Islet precursor cell (in vitro differentiated cells): Measurements from ENCODE around the gene OR13J1.
"Not testable (repeated sequence)": the region's sequence is repeated elsewhere in the genome, so short reads cannot be mapped to it uniquely, and the experiment has no call there.

ENCODE experiments used
- DNase-seq: peaks from one replicate; pipeline ENCODE4 v3.0.0-alpha.2; 2018

OR13J1 gene, protein sequence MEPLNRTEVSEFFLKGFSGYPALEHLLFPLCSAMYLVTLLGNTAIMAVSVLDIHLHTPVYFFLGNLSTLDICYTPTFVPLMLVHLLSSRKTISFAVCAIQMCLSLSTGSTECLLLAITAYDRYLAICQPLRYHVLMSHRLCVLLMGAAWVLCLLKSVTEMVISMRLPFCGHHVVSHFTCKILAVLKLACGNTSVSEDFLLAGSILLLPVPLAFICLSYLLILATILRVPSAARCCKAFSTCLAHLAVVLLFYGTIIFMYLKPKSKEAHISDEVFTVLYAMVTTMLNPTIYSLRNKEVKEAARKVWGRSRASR

GRCh38 chr9:35870351-35870923 lies at the start of gene OR13J1:
Gene OR13J1, minus strand, starts transcription at chr9:35870401. Its CDS starts 0 bp downstream, at chr9:35870401.
- no peak for DNase-seq

- no peak for DNase-seq
Measured at GRCh38 chr9:35919212-35920008, 49.2 kb upstream of the OR13J1 start.

- no peak for DNase-seq
Measured at GRCh38 chr9:35918780-35919179, 48.6 kb upstream of the OR13J1 start.

DNA sequence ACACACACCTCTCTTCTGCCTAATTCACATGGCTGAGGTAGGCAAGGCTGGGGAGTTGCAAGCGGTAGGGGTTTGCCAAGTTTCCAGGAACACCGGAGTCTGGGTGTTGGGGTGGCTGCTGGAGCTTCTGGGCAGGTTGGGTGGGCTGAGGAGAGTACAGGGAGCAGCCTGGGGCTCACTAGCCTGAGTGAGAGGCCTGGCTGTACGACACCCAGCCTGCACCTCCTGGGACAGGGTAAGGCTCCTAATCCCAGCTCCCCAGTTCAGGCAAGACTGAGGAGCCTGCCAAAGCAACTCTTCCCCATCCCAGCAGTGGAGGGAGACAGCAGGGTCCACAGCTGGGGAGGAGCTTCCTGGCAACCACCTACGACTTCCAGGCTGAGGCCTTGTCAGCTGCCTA lies 47.1 kb upstream of the OR13J1 start:
- no peak for DNase-seq

DNA sequence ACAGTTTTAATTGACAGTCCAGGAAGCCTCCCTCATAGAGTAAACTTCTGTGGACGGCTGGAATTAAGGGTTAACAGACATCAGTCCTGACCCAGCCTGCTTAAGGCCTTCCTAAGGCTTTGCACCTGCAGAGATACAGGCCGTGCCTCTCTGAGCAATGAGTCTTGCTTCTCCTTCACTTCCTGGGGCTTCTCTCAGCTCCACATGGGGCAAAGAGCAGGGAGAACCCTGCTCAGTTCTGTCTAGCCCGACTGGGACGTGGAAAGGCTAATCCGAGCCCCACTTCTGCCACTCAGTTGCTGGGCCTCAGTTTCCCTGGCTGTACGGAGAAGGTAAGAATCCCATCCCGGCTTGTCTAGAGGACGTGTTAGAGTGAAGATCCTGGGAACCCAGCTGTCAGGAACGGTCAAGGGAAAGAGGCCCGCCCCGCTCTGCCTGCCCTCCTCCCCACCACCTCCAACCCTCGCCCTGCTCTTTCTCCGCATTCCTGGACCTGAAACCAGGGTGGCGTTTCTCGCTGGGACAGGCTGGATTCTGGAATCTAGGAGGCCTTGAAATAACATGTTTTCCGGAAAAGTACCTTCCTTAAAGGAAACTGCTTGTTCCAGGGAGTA lies 45.6 kb upstream of the OR13J1 start:
- DNase-seq, result peak; percentile 64

DNA sequence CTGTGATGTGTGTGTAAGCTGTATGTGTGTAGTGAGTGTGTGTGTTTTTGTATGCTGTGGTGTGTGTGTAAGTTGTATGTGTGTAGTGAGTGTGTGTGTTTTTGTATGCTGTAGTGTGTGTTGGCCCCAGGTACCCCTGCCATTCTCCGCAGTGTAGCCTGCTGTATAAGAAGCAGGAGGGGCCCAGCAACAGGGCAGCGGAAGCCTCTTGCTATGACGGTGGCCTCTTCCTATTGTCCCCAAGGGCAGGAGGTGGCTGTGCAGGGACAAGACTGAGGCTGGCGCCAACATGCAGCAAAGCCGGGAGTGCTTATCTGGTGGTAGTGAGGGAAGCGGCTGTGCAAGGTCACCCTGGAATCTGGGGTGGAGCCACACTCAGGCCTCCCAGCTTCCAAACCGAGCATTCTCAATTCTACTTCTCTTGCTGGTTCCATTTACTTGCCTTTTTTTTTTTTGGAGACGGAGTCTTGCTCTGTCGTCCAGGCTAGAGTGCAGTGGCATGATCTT lies 44.2 kb upstream of the OR13J1 start:
- DNase-seq, result peak; percentile 82

- DNase-seq, result not testable (repeated sequence)
Measured at GRCh38 chr9:35913429-35913828, 43.2 kb upstream of the OR13J1 start.

- DNase-seq, result no peak
Measured at GRCh38 chr9:35912791-35913400, 42.7 kb upstream of the OR13J1 start.

GRCh38 chr9:35911690-35912089 lies 41.5 kb upstream of the OR13J1 start:
- DNase-seq, result no peak

DNA sequence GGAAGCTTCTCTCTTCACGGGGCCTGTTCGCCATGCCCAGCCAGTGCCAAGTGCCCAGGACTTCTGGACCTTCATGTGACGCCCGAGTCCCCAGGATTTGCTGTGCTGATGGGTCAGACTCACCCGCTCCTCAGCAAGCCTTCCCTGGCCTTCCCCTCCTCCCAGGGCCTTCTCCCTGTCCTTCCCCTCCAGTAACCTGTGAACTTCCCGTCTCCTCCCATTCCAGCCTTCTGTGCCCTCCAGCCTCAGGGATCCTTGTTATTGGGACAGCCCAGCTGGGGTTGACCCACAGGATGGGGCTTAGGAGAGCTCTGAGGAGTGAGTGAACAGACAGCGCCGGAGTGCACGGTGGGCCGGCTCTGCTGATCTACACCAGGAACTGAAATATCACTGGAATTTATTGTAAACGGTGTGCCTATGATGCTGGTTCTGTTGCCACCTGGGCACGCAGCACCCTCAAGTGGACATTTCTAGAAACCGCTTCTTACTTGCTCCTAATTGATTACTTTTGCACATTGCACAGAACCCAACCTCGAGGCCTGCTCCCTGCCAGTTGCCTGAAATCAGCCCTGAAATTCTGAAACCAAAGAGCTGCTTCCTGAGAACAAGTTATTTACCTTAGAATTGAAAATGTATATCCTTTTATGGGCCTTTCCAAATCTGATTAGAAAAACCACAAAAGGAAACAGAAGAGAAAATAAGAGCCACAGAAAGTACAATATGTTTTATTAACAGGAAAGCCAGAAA lies 40.6 kb upstream of the OR13J1 start:
- DNase-seq, result peak; percentile 74

- DNase-seq, result peak; percentile 67
Measured at GRCh38 chr9:35909687-35910612, 39.7 kb upstream of the OR13J1 start.

- peak; percentile 51 for DNase-seq
Measured at GRCh38 chr9:35909274-35909673, 39.1 kb upstream of the OR13J1 start, which contains the start of gene SPAAR. Gene SPAAR, plus strand, starts transcription at chr9:35909490. Its CDS starts 974 bp downstream, at chr9:35910464.

DNA sequence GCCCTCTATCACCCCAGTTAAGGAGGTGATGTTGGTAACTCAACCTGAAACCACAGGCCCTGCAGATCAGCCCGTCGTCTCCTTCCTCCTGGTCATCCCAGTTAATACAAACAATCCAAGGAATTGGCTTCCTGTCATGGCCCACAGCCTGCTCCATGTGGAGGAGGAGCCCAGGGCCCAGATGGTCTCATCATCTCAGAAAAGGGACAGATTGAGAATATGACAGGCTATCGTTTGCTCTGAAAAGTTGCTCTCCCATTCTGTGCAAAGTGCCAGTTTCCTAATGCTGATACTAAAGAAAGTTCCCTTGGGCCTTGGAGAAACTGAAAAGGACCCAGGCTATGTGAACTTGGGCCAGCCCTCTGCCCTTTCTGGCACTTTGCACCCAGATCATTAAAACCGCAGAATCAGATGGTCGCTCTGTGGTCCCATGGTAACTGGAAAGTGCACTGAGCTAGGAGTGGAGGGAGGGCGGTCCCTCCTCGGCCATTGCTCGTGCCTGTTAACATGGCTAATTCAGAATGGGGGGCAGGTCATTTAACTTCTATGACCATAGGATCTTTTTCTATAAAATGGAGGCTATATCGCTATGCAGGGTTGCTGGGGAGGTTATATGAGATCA lies 38.4 kb upstream of the OR13J1 start:
- peak; percentile 60 for DNase-seq

- DNase-seq, result peak; percentile 92
Measured at GRCh38 chr9:35907711-35908503, 37.7 kb upstream of the OR13J1 start.

GRCh38 chr9:35906923-35907699 lies 36.9 kb upstream of the OR13J1 start:
- DNase-seq, result peak; percentile 68

DNA sequence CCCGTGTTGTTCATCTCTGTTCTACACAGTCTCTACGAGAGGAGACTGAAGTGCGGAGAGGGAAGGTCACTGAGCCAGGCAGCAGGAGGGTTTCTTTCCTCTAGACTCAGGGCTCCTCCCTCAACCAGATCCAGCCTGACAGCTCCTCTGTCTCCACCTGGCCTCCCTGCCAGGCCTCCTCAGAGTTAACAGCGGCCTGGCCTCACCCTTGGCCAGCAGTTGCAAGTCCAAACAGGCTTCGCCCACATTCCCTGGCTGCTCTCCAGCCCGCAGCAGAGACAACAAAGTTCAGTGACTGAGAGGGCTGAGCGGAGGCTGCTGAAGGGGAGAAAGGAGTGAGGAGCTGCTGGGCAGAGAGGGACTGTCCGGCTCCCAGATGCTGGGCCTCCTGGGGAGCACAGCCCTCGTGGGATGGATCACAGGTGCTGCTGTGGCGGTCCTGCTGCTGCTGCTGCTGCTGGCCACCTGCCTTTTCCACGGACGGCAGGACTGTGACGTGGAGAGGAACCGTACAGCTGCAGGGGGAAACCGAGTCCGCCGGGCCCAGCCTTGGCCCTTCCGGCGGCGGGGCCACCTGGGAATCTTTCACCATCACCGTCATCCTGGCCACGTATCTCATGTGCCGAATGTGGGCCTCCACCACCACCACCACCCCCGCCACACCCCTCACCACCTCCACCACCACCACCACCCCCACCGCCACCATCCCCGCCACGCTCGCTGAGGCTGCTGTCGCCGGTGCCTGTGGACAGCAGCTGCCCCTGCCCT lies 35.9 kb upstream of the OR13J1 start, which contains the start of gene HRCT1:
TSS of gene HRCT1 (plus strand) at position 291 of the 768 bp plus-strand sequence. CDS start at position 377, 86 bp downstream.
- DNase-seq, result peak; percentile 76

GRCh38 chr9:35905051-35905781 lies 35.0 kb upstream of the OR13J1 start:
- DNase-seq, result peak; percentile 72
